Kidney glomerular epithelial cell (primary cell): ENCODE results near the gene GADD45G.

ENCODE experiments used
- DNase-seq: peaks from one replicate; lab custom pipeline; 2025; lab: John Stamatoyannopoulos, UW

Gene GADD45G

GRCh38 chr9:89604729-89605464, at the start of gene GADD45G:
TSS of gene GADD45G (plus strand) at chr9:89605012. CDS start at chr9:89605122, 110 bp downstream.
- no peak for DNase-seq

GRCh38 chr9:89555036-89555415, 49.8 kb upstream of the GADD45G start:
- DNase-seq, result no peak

- DNase-seq, result peak; percentile 42
These were observed 49.1 kb upstream of the GADD45G start for GRCh38 chr9:89555451-89556375.

- DNase-seq, result no peak
These were observed 46.5 kb upstream of the GADD45G start for GRCh38 chr9:89558196-89558899.

- no peak for DNase-seq
These were observed 45.9 kb upstream of the GADD45G start for GRCh38 chr9:89558948-89559347.

GRCh38 chr9:89562186-89562814, 42.5 kb upstream of the GADD45G start:
- peak; percentile 99 for DNase-seq

- DNase-seq, result no peak
These were observed 41.1 kb upstream of the GADD45G start for GRCh38 chr9:89563571-89564345.

GRCh38 chr9:89564346-89564878, 40.4 kb upstream of the GADD45G start:
- no peak for DNase-seq

- DNase-seq, result no peak
These were observed 37.2 kb upstream of the GADD45G start for GRCh38 chr9:89567649-89568048.

GRCh38 chr9:89574309-89574708, 30.5 kb upstream of the GADD45G start:
- DNase-seq, result no peak

- DNase-seq, result peak; percentile 24
These were observed 28.4 kb upstream of the GADD45G start for GRCh38 chr9:89576404-89576839.

GRCh38 chr9:89577363-89577762, 27.4 kb upstream of the GADD45G start:
- no peak for DNase-seq

GRCh38 chr9:89579741-89580385, 24.9 kb upstream of the GADD45G start:
- no peak for DNase-seq

- DNase-seq, result no peak
These were observed 18.5 kb upstream of the GADD45G start for GRCh38 chr9:89586311-89586710.

GRCh38 chr9:89588271-89588879, 16.4 kb upstream of the GADD45G start:
- DNase-seq, result no peak

- DNase-seq, result no peak
These were observed 14.4 kb upstream of the GADD45G start for GRCh38 chr9:89590415-89590814.

GRCh38 chr9:89591274-89592212, 13.3 kb upstream of the GADD45G start:
- DNase-seq, result no peak

GRCh38 chr9:89592213-89592815, 12.5 kb upstream of the GADD45G start:
- DNase-seq, result no peak
